ENCODE results near the gene SERTAD3. TPM values are rescaled to one million over a fixed set of nuclear protein-coding genes. Genes with fewer than 3 reads are reported as not detected.

The SERTAD3 gene
- total and polyA plus RNA-seq, 2 of the 8 experiments (the other 6 are each of a cell fraction or from before 2014, with no cell fraction given), result 15.1 to 32.1 TPM

DNA sequence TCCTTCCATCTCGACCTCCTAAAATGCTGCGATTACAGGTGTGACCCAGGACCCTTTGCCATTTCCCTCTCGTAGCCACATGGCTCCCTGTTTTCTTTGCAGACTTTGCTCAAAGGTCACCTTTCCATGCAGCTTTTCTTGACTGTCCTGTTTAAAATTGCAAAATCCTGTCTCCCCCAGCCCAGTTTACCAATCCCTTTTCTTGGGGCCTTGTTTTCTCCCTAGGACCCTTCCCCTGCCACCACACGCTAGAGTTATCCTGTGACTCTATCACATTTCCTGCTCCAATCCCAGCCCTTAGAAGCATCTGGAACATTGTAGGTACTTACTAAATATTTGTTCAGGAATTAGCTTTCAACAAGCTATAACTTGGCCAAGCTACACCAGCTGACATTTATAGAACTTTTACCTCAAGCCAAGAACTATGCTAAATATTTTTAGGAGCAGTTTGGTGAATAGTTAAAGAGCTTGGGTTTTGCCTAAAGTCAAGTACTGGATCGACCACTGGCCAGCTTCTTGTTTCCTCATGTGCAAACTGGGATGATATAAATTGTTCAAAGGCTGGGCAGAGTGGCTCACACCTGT lies 9.1 kb upstream of the SERTAD3 start:
- FAIRE-seq, result no peak
- no peak for TF ChIP-seq SIRT6 (IDR thresholded peaks at IDR 0.05; ENCODE audit: low read length)

More for the DNA sequence above, 9.1 kb upstream of the SERTAD3 start:
- CTCF ChIA-PET (ENCODE audit: partially characterized antibody), result interaction anchor here (0.7 to 6.2 kb wide), 7 partner anchors 8 to 148 kb away, joined by 3 to 49 read pairs (median 3); partner anchors contain the start of gene BLVRB
- Histone ChIP-seq H4K91ac (replicated peaks; ENCODE audit: insufficient read length, low read length) (no peak overlapping the region), H3K9ac (replicated peaks in 1 of 4; ENCODE audit: extremely low read depth in 1 of 4, low read depth in 3 of 4, low read length in 3 of 4) (no peak overlapping the region), H2BK12ac (ENCODE audit: low read depth, low read length) (no peak overlapping the region), H4K20me1 (replicated peaks in 1 of 2; ENCODE audit: control insufficient read depth in 1 of 2, insufficient read depth in 2 of 2, low read length in 2 of 2) (peaks cover 0 to 1% of the 10 kb centered on the region in 2 experiments), H3K18ac (ENCODE audit: extremely low read depth, low read length) (no peak overlapping the region), H3K9me3 (ENCODE audit: insufficient read depth in 2 of 2, low read depth in 1 of 2, low read length in 1 of 2) (no peaks in the 10 kb centered on the region), H3K23me2 (ENCODE audit: low read depth, low read length) (no peaks in the 10 kb centered on the region), H3K79me2 (ENCODE audit: control insufficient read depth in 1 of 2, insufficient read depth in 2 of 2, low read length in 2 of 2) (no peaks in the 10 kb centered on the region), H2AK5ac (ENCODE audit: low read depth, low read length) (no peak overlapping the region), H3K4me1 (replicated peaks in 1 of 4; ENCODE audit: control insufficient read depth in 3 of 4, insufficient read depth in 4 of 4, low read length in 3 of 4) (no peaks in the 10 kb centered on the region), H3K4me3 (ENCODE audit: extremely low read depth in 1 of 4, insufficient read depth in 2 of 4, low read depth in 3 of 4, low read length in 4 of 4) (no peak overlapping the region), H2BK5ac (ENCODE audit: low read depth, low read length) (no peak overlapping the region), H3K79me1 (ENCODE audit: low read depth, low read length) (no peaks in the 10 kb centered on the region), H3K23ac (ENCODE audit: insufficient read length) (no peak overlapping the region), H4K8ac (ENCODE audit: extremely low read depth, insufficient read depth, low read length) (no peak overlapping the region), H2BK120ac (replicated peaks; ENCODE audit: low read depth, low read length) (no peak overlapping the region), H3K4ac (replicated peaks; ENCODE audit: insufficient read length, low read depth, low read length) (no peak overlapping the region), H2BK15ac (ENCODE audit: low read length) (no peak overlapping the region), H3K56ac (replicated peaks; ENCODE audit: insufficient read length, low read depth, low read length) (no peak overlapping the region), H3K36me3 (ENCODE audit: control insufficient read depth in 2 of 4, insufficient read depth in 4 of 4, low read length in 3 of 4) (no peaks in the 10 kb centered on the region), H2BK20ac (ENCODE audit: low read length) (no peak overlapping the region), H3K14ac (ENCODE audit: insufficient read length) (no peak overlapping the region), H3K4me2 (ENCODE audit: insufficient read depth in 1 of 2, low read depth in 2 of 2, low read length in 2 of 2) (no peak overlapping the region), H3K27ac (ENCODE audit: low read depth, low read length) (no peak overlapping the region), H2AFZ (ENCODE audit: low read length) (no peak overlapping the region), H3K27me3 (replicated peaks in 1 of 4; ENCODE audit: control insufficient read depth in 3 of 4, extremely low read depth in 1 of 4, insufficient read depth in 3 of 4, low read length in 3 of 4) (no peaks in the 10 kb centered on the region), H4K5ac (ENCODE audit: insufficient read length, low read depth, low read length) (no peak overlapping the region)
- 88% methylated on average over 5 of the region's 5 CpGs; no CpG with 5 or more reads in 1 of the 2 experiments for WGBS, 2 experiments (ENCODE audit: extremely low coverage in 1 of 2, insufficient coverage in 1 of 2, insufficient read length in 1 of 2, insufficient replicate concordance in 2 of 2, low coverage in 1 of 2, low lambda C conversion rate in 2 of 2, missing lambda C conversion rate in 1 of 2)
- DNase-seq (ENCODE audit: low read depth in 1 of 2, low spot score in 2 of 2), result no peak
- POLR2A ChIA-PET (ENCODE audit: partially characterized antibody), result interaction anchor here (1.0 to 3.0 kb wide), 3 partner anchors 9 to 31 kb away, joined by 4 to 16 read pairs (median 9); partner anchors contain the start of gene SERTAD3
